SK-N-SH (cell line): ENCODE measurements around the gene FLOT1. TPM values are rescaled to one million over a fixed set of nuclear protein-coding genes. Genes with fewer than 3 reads are reported as not detected.

Source experiments
- CTCF ChIA-PET: fragments of 300-600, 350-600 bp; formaldehyde crosslinking; extraction: SDS; loops from one replicate; lab custom pipeline; 2021; lab: Yijun Ruan, JAX
- POLR2A ChIA-PET: fragments of 350-600 bp; sonication (Branson Sonifier 250); formaldehyde crosslinking; extraction: SDS; loops from one replicate; lab custom pipeline; 2020; ENCODE audit warnings: antibody characterized with exemption, inconsistent platforms; lab: Yijun Ruan, JAX
- DNase-seq: peaks from one replicate; pipeline ENCODE4 v3.0.0; 2012
- H2AFZ ChIP-seq: fragments of 200-600 bp; sonication (generic); 2 replicates; pipeline ENCODE4 v1.8.1; 2016; ENCODE audit warnings: antibody characterized with exemption, mild to moderate bottlenecking, low read depth
- H3F3A ChIP-seq: fragments of 200-600 bp; sonication (generic); replicated peaks from 2 replicates; pipeline ENCODE3; 2016; ENCODE audit warnings: antibody characterized with exemption, mild to moderate bottlenecking; ENCODE audit not compliant: insufficient read depth
- H3K27ac ChIP-seq, 2 experiments: fragments of 200-500 bp in 1 of 2; fragments of 200-600 bp in 1 of 2; sonication (Bioruptor generic) in 1 of 2; sonication (generic), shearing (Covaris generic) in 1 of 2; 2 replicates each; pipeline versions ENCODE4 v1.5.1 to v1.6.1; 2014 to 2016; ENCODE audit warnings: low read depth in 2 of 2, inconsistent platforms in 1 of 2, low read length in 1 of 2, mild to moderate bottlenecking in 1 of 2, mixed read lengths in 1 of 2
- H3K27me3 ChIP-seq: fragments of 200-600 bp; sonication (generic), shearing (Covaris generic); 2 replicates; pipeline ENCODE4 v1.6.1; 2016; ENCODE audit warnings: mixed run types; ENCODE audit not compliant: insufficient read depth
- H3K36me3 ChIP-seq, 2 experiments: fragments of 200-500 bp in 1 of 2; fragments of 200-600 bp in 1 of 2; sonication (Bioruptor generic) in 1 of 2; sonication (generic) in 1 of 2; replicated peaks in 1 of 2; 2 replicates each; pipeline versions ENCODE3 to v1.5.1; 2014 to 2016; ENCODE audit warnings: low read length in 1 of 2, mild to moderate bottlenecking in 1 of 2; ENCODE audit not compliant: insufficient read depth in 2 of 2, control insufficient read depth in 1 of 2
- H3K4me1 ChIP-seq, 2 experiments: fragments of 200-500 bp in 1 of 2; fragments of 200-600 bp in 1 of 2; sonication (Bioruptor generic) in 1 of 2; sonication (generic), shearing (Covaris generic) in 1 of 2; 2 replicates each; pipeline versions ENCODE4 v1.5.1 to v1.6.1; 2014 to 2016; ENCODE audit warnings: low read depth in 1 of 2, low read length in 1 of 2, mixed run types in 1 of 2; ENCODE audit not compliant: insufficient read depth in 2 of 2, control insufficient read depth in 1 of 2
- H3K4me2 ChIP-seq: fragments of 200-600 bp; sonication (generic), shearing (Covaris generic); 2 replicates; pipeline ENCODE4 v1.6.1; 2017; ENCODE audit warnings: mixed run types
- H3K4me3 ChIP-seq, 2 experiments: fragments of 200-500 bp in 1 of 2; fragments of 200-600 bp in 1 of 2; sonication (Bioruptor generic) in 1 of 2; sonication (generic), shearing (Covaris generic) in 1 of 2; 2 replicates each; pipeline versions ENCODE4 v1.5.1 to v1.8.1; 2014 to 2016; ENCODE audit warnings: low read depth in 2 of 2, inconsistent platforms in 1 of 2, low read length in 1 of 2, mild to moderate bottlenecking in 1 of 2, mixed read lengths in 1 of 2, moderate library complexity in 1 of 2
- H3K79me2 ChIP-seq: fragments of 200-600 bp; sonication (generic); 2 replicates; pipeline ENCODE4 v1.8.1; 2017; ENCODE audit warnings: mild to moderate bottlenecking; ENCODE audit not compliant: insufficient read depth
- H3K9ac ChIP-seq: fragments of 200-600 bp; sonication (generic); 2 replicates; pipeline ENCODE4 v1.6.1; 2017; ENCODE audit warnings: mixed run types
- H3K9me2 ChIP-seq: fragments of 200-600 bp; sonication (generic); 2 replicates; pipeline ENCODE4 v1.6.1; 2017; ENCODE audit warnings: mixed run types
- H3K9me3 ChIP-seq: fragments of 200-600 bp; sonication (generic); 2 replicates; pipeline ENCODE4 v1.6.1; 2017; ENCODE audit warnings: mixed run types, mild to moderate bottlenecking, moderate library complexity
- H4K20me1 ChIP-seq: fragments of 200-600 bp; sonication (generic); 2 replicates; pipeline ENCODE4 v1.6.1; 2017; ENCODE audit warnings: mild to moderate bottlenecking, mixed run types; ENCODE audit not compliant: insufficient read depth
- CHD2 ChIP-seq: fragments of 150-350 bp; IDR thresholded peaks from 2 replicates; pipeline ENCODE4 v1.6.1; 2018; ENCODE audit warnings: low read length; ENCODE audit not compliant: partially characterized antibody
- EZH2phosphoT487 ChIP-seq: fragments of 200-600 bp; sonication (generic); IDR thresholded peaks from 2 replicates; pipeline ENCODE4 v1.6.1; 2017; ENCODE audit warnings: low read depth, mixed run types, mild to moderate bottlenecking, antibody characterized with exemption, moderate library complexity, borderline replicate concordance
- FOXM1 ChIP-seq: IDR thresholded peaks from 2 replicates; pipeline ENCODE4 v1.4.0; 2012; ENCODE audit warnings: low read depth, mild to moderate bottlenecking
- GABPA ChIP-seq: IDR thresholded peaks from 2 replicates; pipeline ENCODE4 v1.4.0; 2012; ENCODE audit warnings: low read depth, mild to moderate bottlenecking
- GATA2 ChIP-seq: sonication (generic); formaldehyde crosslinking; IDR thresholded peaks from 2 replicates; pipeline ENCODE4 v1.5.0; 2020; ENCODE audit warnings: mild to moderate bottlenecking, missing genetic modification reagents
- JUND ChIP-seq: IDR thresholded peaks from 2 replicates; pipeline ENCODE4 v1.4.0; 2012
- MXI1 ChIP-seq: IDR thresholded peaks from 2 replicates; pipeline ENCODE4 v1.6.1; 2012; ENCODE audit warnings: mild to moderate bottlenecking, low read depth, low read length, improper control_type of control experiment
- NFIC ChIP-seq: IDR thresholded peaks from 2 replicates; pipeline ENCODE4 v1.4.0; 2012; ENCODE audit warnings: borderline replicate concordance
- NRF1 ChIP-seq: IDR thresholded peaks from 2 replicates; pipeline ENCODE4 v1.6.1; 2012; ENCODE audit warnings: low read depth, mild to moderate bottlenecking, low read length
- PBX3 ChIP-seq: IDR thresholded peaks from 2 replicates; pipeline ENCODE4; 2012
- POLR2AphosphoS5 ChIP-seq: IDR thresholded peaks from 2 replicates; pipeline ENCODE4 v1.6.1; 2012; ENCODE audit warnings: low read depth, low read length
- RFX5 ChIP-seq: IDR thresholded peaks from 2 replicates; pipeline ENCODE4 v1.6.1; 2012; ENCODE audit warnings: mild to moderate bottlenecking, improper control_type of control experiment, low read length
- RXRA ChIP-seq: IDR thresholded peaks from 2 replicates; pipeline ENCODE4 v1.4.0; 2012; ENCODE audit warnings: low read depth, mild to moderate bottlenecking, borderline replicate concordance
- TAF1 ChIP-seq: IDR thresholded peaks from 2 replicates; pipeline ENCODE4 v1.6.1; 2012; ENCODE audit warnings: low read depth, mild to moderate bottlenecking, low read length, moderate library complexity, borderline replicate concordance
- TCF12 ChIP-seq: IDR thresholded peaks from 2 replicates; pipeline ENCODE4 v1.4.0; 2012
- YY1 ChIP-seq: IDR thresholded peaks from 2 replicates; pipeline ENCODE4 v1.4.0; 2012; ENCODE audit warnings: low read depth, mild to moderate bottlenecking
- WGBS: methylation state at CpG from one replicate; pipeline ENCODE4 v1.1.6; 2017; ENCODE audit warnings: low lambda C conversion rate; 5-methylcytosine and 5-hydroxymethylcytosine counted together
- polyA plus RNA-seq, 3 experiments: library from polyadenylated mRNA; depleted of rRNA; stranded (reverse); fragments of >200 nt; gene quantifications; 2 replicates each; pipeline ENCODE4 v1.2.3, GENCODE V29; 2012

Gene FLOT1
- polyA plus RNA-seq, 1 of the 3 experiments (the other 2 are of a cell fraction) = 462 TPM

GRCh38 chr6:30779850-30780641, 37.6 kb upstream of the FLOT1 start:
- Histone ChIP-seq H3K9ac (no peak overlapping the region), H3F3A (peaks cover 30% of the 10 kb centered on the region), H3K27me3 (no peaks in the 10 kb centered on the region), H2AFZ (no peak overlapping the region), H3K79me2 (no peaks in the 10 kb centered on the region), H3K4me3 (no peak overlapping the region), H3K4me1 (peaks cover 44 to 46% of the 10 kb centered on the region in 2 experiments), H4K20me1 (no peaks in the 10 kb centered on the region), H3K9me3 (no peaks in the 10 kb centered on the region), H3K27ac (peak overlapping the region; percentile 95 to 100), H3K9me2 (no peaks in the 10 kb centered on the region), H3K36me3 (no peaks in the 10 kb centered on the region), H3K4me2 (peak overlapping the region; percentile 81)
- WGBS = 86% methylated on average over 10 of the region's 10 CpGs
- ChIA-PET POLR2A (interaction anchor here (1.4 kb wide), 1 partner anchor 28 kb away, joined by 4 read pairs; no protein-coding TSS in a partner anchor), CTCF (interaction anchor here (1.0 to 3.0 kb wide), 4 partner anchors 14 to 58 kb away, joined by 3 to 15 read pairs (median 4); no protein-coding TSS in a partner anchor)
- no peak for DNase-seq
- TF ChIP-seq JUND (no peak), NRF1 (no peak), TCF12 (no peak), GABPA (no peak), RXRA (no peak), TAF1 (no peak), FOXM1 (no peak), NFIC (no peak), GATA2 (CRISPR knock-in tag) (no peak), POLR2AphosphoS5 (no peak), PBX3 (no peak)

GRCh38 chr6:30778001-30778635, 35.6 kb upstream of the FLOT1 start:
- POLR2A ChIA-PET = no interaction called here
- Histone ChIP-seq H3K4me2 (no peak overlapping the region), H2AFZ (no peak overlapping the region), H3K4me1 (peaks cover 42 to 49% of the 10 kb centered on the region in 2 experiments), H3K79me2 (no peaks in the 10 kb centered on the region), H4K20me1 (no peaks in the 10 kb centered on the region), H3K4me3 (no peak overlapping the region)
- WGBS = 79% methylated on average over 3 of the region's 3 CpGs
- TF ChIP-seq YY1 (no peak), PBX3 (no peak), JUND (no peak), GABPA (no peak), CHD2 (no peak), MXI1 (no peak), TAF1 (no peak), EZH2phosphoT487 (no peak), RXRA (no peak), RFX5 (no peak)
- TF ChIP-seq, all 33 proteins: peak for 0
- DNase-seq = no peak
- H3K27ac ChIP-seq = peak overlapping the region in 1 of 2 experiments; percentile 64; a peak in 2 of 4 replicates
- H3K27me3 ChIP-seq = no peaks in the 10 kb centered on the region
- peaks cover 26% of the 10 kb centered on the region for H3F3A ChIP-seq
- no peaks in the 10 kb centered on the region for H3K36me3 ChIP-seq
- no peaks in the 10 kb centered on the region for H3K9me2 ChIP-seq
- CTCF ChIA-PET = interaction anchor here (0.9 to 1.7 kb wide), 2 partner anchors 56 to 301 kb away, joined by 4 to 10 read pairs; no protein-coding TSS in a partner anchor
- no peaks in the 10 kb centered on the region for H3K9me3 ChIP-seq
- H3K9ac ChIP-seq = no peak overlapping the region
